Measurements from ENCODE around the gene CLPTM1L.

The CLPTM1L gene

DNA sequence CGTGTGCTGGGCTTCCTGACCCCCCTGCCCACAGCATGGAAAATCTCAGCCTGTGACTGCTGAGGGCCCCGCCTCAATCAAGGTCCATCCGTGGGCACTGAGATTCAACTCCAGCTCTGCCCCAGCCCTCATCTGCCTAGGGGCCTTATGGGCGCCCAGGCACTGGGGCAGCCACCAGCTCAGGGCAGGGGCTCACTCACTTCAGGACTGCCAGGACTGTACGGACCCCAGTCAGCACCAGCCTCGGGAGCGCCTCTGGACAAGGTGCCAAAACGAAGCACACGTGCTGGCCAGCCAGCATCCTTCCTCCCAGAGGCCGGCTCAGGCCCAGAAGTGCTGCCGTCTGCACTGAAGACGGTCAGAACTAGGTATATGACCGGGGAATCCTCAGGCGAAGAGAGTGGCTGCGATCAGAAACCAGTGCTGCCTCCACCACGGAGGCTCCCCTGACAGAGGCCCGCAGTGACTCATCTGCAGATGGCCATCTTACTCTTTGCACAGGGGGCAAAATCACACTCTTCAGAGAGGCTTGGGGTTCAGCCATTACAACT, 19.6 kb downstream of the CLPTM1L start:
- DNase-seq, result no peak

DNA sequence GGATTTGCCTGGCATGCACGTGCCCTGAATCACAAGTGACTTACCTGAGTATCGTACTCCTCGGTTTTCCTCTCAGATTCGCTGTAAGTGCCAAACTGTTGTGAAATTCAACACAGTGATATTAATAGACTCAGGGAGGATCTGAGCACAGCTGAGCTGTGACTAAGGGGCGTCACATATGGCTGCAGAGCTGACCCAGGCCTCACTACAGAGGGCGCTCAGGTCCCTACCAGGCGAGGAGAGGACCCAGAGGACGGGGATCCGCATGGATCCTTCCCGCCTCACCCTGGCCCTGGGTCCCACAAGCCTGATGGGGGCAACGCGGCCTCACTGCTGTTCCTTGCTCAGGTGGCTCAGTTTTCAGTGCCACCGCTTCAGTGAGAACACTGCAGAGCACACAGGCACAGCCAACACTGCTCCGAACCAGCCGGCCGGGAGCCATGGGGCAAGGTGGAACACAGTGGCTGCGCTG, 20.1 kb downstream of the CLPTM1L start:
- no peak for DNase-seq

DNA sequence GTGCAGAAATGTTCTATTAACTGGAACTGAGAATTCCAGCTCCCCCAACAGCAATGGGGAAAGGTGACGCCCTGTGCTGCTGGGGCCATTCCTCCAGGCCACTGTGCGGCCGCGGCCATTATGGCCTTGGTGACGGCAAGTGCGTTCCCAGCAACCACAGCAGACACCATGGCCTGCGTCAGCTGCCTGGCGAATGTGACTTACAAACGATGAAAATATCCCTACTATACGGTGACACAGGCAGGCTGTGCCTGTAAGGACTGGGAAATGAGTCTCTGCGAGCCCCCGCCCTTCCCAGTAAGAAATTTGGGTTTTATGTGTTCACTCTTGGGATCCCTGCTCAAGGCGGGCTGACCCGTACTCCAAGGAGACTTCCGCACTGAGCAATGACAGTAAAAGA, 20.6 kb downstream of the CLPTM1L start:
- DNase-seq, result no peak

DNA sequence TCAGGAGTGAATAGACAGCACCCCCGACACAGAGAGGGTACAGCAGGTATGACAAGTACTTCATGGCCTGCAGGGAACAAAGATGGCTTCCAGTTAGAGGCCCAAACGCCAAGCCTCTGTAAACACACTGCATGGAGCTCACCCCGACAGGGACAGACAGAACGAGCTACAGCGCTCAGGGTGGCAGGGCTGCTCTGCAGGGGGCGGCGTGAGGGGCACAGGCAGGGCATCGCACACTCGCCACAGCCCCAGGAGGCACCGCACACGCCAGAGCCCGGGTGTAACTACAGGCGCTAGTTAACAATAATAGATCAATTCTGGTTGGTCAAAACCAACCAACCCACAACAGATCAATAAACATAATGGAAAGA, 21.1 kb downstream of the CLPTM1L start:
- DNase-seq, result no peak

DNA sequence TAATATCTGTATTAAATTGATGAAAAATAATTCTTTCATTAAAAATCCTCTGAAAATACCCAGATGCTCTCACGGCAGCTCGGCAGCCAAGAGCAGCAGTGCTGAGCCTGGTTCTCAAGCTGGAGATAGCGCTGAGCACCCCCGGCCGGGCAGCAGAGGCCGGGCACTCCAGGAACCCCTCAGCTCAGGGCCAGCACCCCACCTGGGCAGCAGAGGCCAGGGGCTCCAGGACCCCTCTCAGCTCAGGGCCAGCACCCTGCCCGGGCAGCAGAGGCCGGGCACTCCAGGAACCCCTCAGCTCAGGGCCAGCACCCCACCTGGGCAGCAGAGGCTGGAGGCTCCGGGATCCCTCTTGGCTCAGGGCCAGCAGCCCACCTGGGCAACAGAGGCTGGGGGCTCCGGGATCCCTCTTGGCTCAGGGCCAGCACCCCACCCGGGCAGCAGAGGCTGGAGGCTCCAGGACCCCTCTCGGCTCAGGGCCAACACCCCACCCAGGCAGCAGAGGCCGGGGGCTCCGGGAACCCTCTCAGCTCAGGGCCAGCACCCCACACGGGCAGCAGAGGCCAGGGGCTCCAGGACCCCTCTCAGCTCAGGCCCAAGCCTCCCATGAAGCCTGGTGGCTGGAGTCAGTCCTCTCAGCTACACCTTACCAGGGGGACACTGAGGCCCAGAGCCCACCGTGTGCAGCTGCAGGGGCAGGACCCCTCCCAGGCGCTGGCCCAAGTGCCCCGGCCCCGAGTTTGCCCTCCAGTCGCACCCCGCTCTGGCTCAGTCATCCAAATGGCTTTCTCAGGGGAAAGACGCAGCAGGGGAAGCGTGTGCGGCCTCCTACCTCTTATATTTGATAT, 21.7 kb downstream of the CLPTM1L start:
- DNase-seq, result no peak

DNA sequence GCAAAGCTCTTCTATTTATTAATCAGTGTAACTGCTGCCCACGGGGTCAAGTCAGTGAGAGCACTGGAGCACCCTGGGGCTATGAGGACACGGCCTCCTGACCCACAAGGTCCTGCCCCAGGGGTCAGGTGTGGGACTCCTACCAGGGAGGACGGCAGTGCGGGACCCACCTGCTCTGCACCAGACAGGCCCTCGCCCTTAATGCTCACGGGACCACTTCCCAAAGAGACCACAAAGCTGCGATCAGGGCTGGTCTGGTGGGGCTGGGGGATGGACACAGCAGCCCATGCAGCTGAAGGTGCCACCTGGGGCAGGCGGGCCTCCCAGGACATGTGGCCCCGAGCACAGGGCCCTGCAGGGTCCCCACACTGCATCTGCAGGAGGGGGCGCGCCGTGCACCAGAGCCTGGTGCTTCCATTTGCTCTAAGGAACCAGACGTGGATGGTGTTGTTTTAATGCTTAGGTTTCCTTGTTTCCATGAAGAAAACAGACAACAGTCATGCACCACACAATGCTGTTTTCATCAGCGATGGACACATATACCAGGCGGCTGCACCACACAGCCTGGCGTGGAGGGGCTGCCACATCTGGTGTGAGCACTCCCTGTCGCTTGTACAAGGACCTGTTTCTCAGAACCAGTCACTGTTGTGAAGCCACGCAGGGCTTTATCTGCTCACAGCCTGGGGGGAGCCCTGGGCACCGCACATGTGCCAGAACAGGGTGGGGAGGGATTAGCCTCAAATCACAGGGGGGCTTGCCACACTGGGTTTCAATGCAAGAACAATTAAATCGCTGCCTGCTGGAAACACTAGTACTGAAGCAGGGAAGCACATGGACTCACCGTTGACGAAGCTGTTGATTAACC, 22.6 kb downstream of the CLPTM1L start:
- DNase-seq, result no peak

DNA sequence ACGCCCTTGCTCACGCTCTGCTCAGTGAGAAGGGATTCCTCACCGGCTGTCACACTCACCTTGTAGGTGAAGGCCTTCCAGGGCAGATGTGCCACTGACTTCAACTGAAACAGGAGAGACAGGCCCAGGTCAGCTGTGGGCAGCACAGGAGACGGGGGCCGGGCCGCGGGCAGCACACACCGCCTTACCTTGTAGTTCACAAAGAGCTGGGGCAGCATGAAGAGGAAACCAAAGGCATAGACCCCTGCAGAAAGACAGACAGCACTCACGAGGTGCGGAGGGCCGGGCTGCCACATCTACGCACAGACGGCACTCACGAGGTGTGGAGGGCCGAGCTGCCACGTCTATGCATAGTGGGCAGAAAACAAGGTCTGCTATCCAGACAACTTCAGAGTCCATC, 23.3 kb downstream of the CLPTM1L start:
- no peak for DNase-seq

DNA sequence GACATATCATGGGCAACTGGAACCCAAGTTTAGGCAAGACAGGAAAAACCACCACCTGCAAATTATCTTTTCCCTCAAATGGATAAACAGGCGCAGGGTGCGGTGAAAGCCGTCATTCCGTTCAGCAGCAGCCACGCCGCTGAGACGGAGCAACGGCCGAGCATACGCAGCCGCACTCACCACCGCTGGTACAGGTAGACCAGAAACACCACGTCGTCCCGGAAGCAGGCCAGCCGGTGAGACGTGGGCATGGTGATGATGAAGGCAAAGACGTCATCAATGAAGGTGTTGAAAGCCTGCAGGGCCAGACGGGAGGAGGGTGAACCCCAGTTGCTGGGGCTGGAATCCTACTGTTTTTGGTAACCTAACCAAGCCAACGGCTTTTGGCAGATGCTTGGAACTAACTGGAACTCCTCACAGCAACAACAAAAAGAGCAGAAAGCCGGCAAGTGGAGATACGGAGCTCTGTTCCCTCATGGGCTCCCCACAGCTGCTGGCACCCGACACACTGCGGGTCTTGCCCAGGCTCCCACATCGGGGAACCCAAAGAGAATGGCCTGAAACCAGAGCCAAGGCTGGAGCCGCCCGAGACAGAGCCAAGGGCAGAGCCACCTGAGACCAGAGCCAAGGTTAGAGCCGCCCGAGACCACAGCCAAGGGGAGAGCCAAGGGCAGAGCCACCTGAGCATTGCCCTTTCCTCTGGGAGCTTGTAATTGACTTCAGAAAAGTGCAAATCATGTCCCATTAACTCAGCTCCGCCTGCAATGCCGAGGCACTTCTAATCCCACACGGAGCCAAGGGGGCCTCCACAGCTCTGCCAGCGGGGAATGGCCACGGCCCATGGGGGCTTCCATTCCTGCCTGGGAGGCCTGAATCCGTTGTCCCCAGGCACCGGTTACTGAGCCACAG, 24.2 kb downstream of the CLPTM1L start:
- DNase-seq, result no peak

DNA sequence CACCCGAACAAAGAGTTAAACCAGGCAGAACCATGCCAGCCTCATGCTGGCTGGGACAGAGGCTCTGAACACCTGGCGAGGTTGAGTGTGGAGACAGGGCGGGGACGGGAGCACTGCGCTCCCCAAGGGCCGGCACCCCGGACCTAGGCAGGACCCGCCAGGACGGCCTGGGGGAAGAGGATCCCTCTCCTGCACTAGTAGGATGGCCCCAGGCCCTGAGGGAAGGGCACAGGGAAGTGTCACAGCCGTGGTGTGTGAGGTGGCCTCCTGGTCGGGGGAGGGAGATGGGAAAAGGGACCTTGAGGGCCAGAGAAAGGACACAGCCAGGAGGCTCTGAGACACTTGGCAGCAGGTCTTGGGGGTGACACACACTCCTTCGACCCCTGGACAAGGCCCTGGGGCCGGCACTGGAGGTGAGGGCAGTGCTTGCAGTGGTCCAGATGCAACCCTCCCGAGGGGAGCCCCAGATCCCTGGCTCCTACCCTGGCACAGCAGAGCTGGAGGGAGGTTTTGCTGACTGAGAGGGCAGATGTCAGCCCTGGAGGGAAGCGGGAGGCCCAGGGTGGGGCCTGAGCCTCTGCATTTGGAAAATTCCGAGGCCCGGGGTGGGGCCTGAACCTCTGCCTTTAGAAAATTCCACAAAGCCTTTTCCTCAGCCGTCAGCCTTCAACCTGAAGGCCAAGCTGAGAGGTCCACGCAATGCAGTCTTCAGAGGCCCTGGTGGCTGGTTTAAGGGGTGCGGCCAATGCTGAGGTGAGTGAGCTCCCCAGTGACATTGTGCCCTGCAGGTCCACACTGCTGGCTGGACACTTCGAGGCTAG, 25.3 kb downstream of the CLPTM1L start:
- DNase-seq, result no peak

DNA sequence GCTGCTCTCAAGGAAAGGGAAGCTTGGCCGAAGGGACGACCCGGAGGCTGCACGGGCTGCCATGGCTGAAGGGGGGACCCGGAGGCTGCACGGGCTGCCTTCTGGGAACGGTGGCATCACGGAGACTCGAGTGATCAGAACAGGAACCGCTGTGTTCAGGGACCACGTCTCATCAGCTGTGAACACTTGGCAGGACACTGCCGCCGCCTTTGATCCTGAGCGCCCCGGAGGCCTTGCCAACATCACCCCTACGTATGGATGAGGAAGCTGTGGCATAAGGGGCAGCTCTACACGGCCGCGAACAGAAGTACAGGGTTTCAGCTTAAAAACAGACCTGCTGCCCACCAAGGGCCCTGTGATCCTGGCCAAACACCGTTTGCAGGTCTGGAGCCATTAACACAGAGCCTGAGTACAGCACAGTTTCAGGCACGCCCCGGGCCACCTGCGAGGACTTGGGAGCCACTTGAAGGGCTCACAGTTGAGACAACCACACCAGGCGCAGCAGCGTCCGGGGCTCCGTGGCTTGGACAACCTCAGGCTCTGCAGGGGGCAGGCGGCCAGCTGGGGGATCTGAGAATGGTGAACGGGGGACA, 26.1 kb downstream of the CLPTM1L start:
- DNase-seq, result no peak

DNA sequence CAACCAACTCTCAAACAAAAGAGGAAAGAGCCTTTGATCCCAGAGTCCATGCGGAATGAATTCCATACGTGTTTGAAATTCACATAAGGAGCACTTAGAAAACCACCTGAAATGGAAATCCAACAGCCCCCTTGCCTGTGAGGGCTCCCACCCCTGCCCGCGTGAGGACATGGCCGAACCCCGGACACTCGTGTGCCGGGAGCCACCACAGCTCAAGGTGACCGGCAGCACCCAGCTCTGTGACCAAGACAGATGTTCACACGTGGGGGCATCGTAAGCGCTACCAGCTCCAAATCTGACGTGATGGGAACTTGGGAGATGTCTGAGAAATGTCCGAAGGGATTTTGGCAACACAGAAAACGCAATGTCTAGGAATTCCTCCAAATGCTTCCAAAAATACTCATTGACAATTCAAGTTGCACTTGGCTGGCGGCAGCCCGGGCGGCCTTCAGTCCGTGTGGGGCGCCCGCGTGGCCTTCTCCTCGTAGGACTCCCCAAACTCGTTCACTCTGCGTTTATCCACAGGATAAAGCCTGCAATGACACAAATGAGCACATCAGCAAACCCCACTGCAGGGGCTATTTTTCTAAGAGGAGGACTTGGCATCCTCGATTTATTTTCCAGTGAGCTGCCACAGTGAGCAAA, 26.9 kb downstream of the CLPTM1L start:
- DNase-seq, result no peak

DNA sequence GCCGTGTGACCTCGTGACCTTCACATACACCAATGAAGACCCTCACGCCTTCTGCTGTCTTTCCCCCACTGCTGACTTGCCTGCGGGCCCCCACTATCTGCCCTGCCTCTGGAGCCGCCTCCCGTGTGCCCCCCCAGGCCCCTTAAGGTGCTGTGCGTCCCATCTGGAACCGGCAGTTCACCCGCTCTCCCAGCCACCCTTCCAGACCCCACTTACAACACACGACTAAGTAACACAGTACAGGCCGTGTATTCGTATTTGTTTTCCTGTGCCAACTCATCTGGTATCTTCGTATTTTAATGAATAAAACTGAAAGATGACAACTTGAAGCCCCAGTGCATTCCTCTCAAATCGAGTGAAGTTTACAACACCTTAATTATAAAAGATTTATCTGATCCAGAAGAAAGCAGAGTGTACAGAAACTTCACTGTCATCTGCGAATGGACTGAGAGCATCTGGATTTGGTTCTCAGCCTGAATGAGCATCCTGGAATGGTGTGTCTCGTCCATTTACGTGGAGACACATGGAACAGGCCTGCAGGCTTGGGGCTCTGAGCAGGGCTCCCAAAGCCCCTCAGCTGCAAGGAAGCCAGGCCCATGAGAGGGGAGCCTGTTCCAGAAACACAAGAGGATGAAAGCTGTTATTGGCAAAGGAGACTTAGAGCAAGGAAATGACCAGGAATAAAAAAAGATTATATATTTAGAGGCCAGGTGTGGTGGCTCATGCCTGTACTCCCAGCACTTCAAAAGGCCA, 28.1 kb downstream of the CLPTM1L start:
- peak; percentile 57 for DNase-seq

DNA sequence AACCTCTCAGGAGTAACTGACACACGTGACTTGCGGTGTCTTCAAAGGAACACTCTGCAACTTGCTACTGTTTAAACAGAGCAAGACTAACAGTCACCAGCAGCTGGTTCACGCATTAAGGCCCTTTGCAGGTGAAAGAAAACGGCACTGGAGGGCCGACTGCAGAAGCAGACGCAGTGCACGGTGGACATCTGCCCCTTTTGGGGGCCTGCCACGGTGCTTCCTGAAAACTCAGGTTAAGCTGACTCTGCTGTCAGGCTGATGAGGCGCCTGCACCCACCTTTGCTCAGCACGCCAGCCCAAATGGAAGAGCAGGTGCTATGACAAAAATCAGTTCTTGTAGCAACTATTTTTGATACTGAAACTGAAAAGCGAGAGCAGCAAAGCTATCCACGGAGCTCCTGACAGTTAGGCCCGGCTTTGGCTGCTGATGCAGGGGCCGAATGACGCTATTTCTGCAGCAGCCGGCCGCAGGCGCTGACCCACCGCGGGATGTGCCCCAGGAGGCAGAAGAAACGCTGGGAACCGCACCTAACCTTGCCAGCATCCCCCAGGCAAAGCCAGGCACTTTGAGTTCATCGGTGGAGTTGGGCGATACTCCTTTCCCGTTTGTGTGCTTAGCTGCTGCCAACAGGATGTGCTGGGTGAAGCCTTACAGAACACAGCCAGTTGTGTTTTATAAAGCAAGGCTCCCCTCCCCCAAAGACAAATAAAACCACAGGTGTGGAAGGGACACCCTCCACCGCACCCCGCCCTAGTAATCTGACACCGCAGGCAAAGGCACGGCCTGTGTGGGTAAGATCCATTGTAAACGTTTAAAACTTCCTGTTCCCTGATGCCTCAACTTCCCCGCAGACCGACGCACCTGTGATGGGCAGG, 29.0 kb downstream of the CLPTM1L start:
- peak; percentile 88 for DNase-seq

DNA sequence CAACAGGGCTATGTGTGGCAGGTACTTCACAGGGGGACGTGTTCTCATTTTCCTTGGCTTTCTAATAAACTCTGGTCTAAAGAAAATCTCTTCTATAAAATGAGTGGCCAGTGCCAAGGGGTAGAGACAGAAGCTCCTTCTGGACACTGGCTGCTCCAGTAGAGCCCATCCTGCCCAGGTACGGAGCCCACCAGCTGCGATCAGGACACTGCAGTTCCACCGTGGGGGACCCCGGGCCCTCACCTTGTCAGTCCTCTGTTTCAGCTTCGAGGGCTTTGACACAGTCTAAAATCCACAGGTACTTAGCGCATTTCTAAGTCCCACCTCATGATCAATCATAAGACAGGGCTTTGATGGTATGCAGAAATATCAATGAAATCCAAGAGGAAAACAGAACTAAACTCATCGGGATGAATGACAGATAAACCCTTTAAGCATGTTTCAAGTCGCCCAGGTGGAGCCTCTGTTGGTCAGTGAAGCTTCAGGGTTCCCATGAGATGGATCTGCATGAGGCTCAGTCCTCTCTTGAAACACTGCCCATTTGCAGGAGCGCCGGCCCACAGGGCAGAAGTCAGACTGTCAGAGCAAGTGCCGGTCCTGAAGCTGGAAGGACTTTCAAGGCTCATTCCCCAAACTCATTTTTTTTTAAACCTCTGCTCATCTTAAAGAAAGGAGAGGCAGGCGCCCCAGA, 29.7 kb downstream of the CLPTM1L start:
- DNase-seq, result no peak

DNA sequence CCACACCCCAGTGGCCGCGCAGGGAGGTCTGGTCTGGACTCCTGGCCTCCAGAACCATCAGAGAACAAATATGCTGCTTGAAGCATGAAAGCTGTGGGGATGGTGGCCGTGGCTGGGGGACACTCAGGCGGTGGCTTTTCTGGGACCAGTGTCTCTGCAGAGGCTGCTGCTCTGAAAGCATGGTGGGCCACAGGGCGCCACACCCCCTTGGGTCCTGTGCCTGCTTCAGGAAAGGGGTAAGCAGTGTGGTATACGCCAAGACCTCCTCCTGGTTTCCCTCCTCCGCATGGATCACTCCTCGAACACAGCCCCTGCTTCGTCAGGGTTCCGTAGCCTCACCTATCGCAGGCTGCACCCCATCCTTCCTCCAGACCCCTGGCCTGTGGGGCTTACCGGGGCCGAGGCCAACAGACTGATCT, 30.3 kb downstream of the CLPTM1L start:
- DNase-seq, result no peak

DNA sequence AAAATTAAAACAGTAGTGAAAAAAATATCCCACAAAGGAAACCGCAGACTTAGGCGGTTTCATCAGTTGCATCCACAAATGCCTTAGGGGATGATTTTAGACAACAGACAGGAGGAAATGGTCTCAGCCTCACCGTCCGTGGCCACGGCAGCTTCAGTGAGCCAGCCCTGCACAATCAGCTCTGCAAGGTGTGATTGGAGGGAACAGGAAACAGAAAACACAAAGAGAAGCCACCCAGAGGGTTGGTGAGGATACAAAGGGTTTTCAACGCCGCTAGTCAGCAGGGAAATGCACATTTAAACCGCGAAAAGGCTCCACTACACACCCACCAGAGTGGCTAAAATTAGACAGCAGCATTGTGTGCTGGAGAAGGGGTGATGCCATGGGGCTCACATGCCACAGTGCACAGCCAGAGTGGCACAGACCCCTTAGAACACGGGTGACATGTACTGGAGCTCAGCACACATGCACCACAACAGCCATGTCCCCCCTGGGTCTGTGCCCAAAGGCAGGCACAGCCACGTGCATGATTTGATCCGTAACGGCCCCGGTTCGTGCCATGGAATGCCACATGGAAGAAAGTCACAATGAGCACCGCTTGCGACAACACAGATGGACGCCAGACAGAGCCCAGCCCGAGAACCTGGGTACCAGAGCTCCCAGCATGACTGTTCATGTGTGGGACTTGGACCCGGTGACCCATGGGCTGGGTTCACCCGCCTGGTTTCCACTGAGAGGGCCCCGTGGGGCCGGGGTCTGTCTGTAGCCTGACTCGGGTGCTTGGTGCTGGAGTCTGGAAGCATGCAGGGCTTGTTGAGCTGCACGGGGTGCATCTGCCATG, 31.7 kb downstream of the CLPTM1L start:
- DNase-seq, result peak; percentile 90

DNA sequence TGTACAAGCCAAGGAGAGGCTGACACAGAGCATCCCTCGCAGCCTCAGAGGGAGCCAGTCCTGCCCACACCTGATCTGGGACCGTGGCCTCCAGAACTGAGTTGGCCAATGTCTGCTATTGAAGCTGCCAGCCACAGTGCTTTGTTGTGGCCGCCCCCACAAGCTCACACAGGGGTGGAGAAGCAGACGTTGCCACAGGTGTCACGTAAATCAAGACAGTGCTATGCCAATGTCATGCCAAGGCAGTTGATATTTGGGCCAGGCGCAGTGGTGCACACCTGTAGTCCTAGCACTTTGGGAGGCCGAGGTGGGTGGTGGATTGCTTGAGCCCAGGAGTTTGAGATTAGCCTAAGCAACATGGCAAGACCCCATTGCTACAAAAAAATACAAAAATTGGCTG, 32.7 kb downstream of the CLPTM1L start:
- peak; percentile 50 for DNase-seq
